Loucy (cell line): ENCODE data around the gene SH3RF3.

Source experiments
- H2AFZ ChIP-seq: fragments of 200-600 bp; sonication (generic); 2 replicates; pipeline ENCODE4 v1.6.0; 2016; ENCODE audit warnings: antibody characterized with exemption, mild to moderate bottlenecking, low read length, moderate library complexity
- H3F3A ChIP-seq: fragments of 200-600 bp; 2 replicates; pipeline ENCODE4 v1.6.0; 2016; ENCODE audit warnings: antibody characterized with exemption, low read depth, mild to moderate bottlenecking
- H3K27me3 ChIP-seq: fragments of 200-600 bp; sonication (generic); 2 replicates; pipeline ENCODE4 v1.6.1; 2014; ENCODE audit warnings: low read length, mild to moderate bottlenecking; ENCODE audit not compliant: insufficient read depth, poor library complexity, severe bottlenecking
- H3K36me3 ChIP-seq: fragments of 200-600 bp; sonication (generic); 2 replicates; pipeline ENCODE4 v1.6.1; 2016; ENCODE audit warnings: low read length; ENCODE audit not compliant: insufficient read depth
- H3K4me1 ChIP-seq: fragments of 200-600 bp; sonication (generic); 2 replicates; pipeline ENCODE4 v1.5.1; 2014; ENCODE audit warnings: low read length, mild to moderate bottlenecking; ENCODE audit not compliant: insufficient read depth, poor library complexity, severe bottlenecking
- H3K4me2 ChIP-seq: fragments of 200-600 bp; sonication (generic); 2 replicates; pipeline ENCODE4 v1.6.0; 2014; ENCODE audit warnings: antibody characterized with exemption, low read length, low read depth, mild to moderate bottlenecking; ENCODE audit not compliant: poor library complexity, severe bottlenecking
- H3K4me3 ChIP-seq: fragments of 200-600 bp; sonication (generic); 2 replicates; pipeline ENCODE4 v1.5.1; 2014; ENCODE audit warnings: low read length, mild to moderate bottlenecking, mixed read lengths; ENCODE audit not compliant: poor library complexity, severe bottlenecking
- H3K79me2 ChIP-seq: fragments of 200-600 bp; sonication (generic); 2 replicates; pipeline ENCODE4 v1.6.1; 2014; ENCODE audit warnings: low read length; ENCODE audit not compliant: insufficient read depth
- H3K9ac ChIP-seq: fragments of 200-600 bp; sonication (generic); 2 replicates; pipeline ENCODE4 v1.6.0; 2014; ENCODE audit warnings: mild to moderate bottlenecking, low read depth, low read length, moderate library complexity; ENCODE audit not compliant: poor library complexity, severe bottlenecking
- H3K9me2 ChIP-seq: fragments of 200-600 bp; sonication (generic); replicated peaks from 2 replicates; pipeline ENCODE4 v1.6.1; 2016; ENCODE audit warnings: low read depth, low read length, mixed read lengths
- H3K9me3 ChIP-seq: fragments of 200-600 bp; sonication (generic); 2 replicates; pipeline ENCODE4 v1.6.1; 2014; ENCODE audit warnings: mild to moderate bottlenecking, antibody characterized with exemption, low read length, low read depth; ENCODE audit not compliant: insufficient read depth
- H4K20me1 ChIP-seq: fragments of 200-600 bp; sonication (generic); 2 replicates; pipeline ENCODE4 v1.6.0; 2014; ENCODE audit warnings: antibody characterized with exemption, low read length, mild to moderate bottlenecking; ENCODE audit not compliant: insufficient read depth, poor library complexity, severe bottlenecking
- CTCF ChIP-seq: fragments of 200-600 bp; sonication (generic); conservative IDR thresholded peaks from 2 replicates; pipeline ENCODE4 v1.5.1; 2014; ENCODE audit warnings: mild to moderate bottlenecking, antibody characterized with exemption, low read length
- EZH2phosphoT487 ChIP-seq: fragments of 200-600 bp; IDR thresholded peaks from 2 replicates; pipeline ENCODE4 v1.6.1; 2018; ENCODE audit warnings: antibody characterized with exemption, mild to moderate bottlenecking, moderate library complexity, borderline replicate concordance

The SH3RF3 gene

GRCh38 chr2:109475531-109476210, 346.7 kb downstream of the SH3RF3 start:
- Histone ChIP-seq H3K9ac (peak overlapping the region; percentile 35), H3K9me3 (no peaks in the 10 kb centered on the region), H3K4me2 (peak overlapping the region; percentile 47), H3F3A (peaks cover 4% of the 10 kb centered on the region; the same call in 1 of the 2 replicates), H2AFZ (no peak overlapping the region), H3K79me2 (no peaks in the 10 kb centered on the region), H3K9me2 (no peaks in the 10 kb centered on the region), H3K27me3 (no peaks in the 10 kb centered on the region), H4K20me1 (no peaks in the 10 kb centered on the region), H3K36me3 (no peaks in the 10 kb centered on the region), H3K4me1 (peaks cover 77% of the 10 kb centered on the region), H3K4me3 (no peak overlapping the region)
- TF ChIP-seq CTCF = 0 out of 2 replicates have a peak, but pooled peaks have one; percentile 10
- no peak for TF ChIP-seq EZH2phosphoT487

GRCh38 chr2:109476641-109477441, 347.8 kb downstream of the SH3RF3 start:
- Histone ChIP-seq H4K20me1 (no peaks in the 10 kb centered on the region), H3K9me3 (no peaks in the 10 kb centered on the region), H3K4me2 (peak overlapping the region; percentile 47), H3K4me1 (peaks cover 65% of the 10 kb centered on the region), H3K79me2 (no peaks in the 10 kb centered on the region), H3K4me3 (no peak overlapping the region), H2AFZ (no peak overlapping the region), H3K27me3 (no peaks in the 10 kb centered on the region), H3F3A (no peaks in the 10 kb centered on the region), H3K36me3 (no peaks in the 10 kb centered on the region), H3K9me2 (no peaks in the 10 kb centered on the region), H3K9ac (peak overlapping the region; percentile 35)
- no peak for TF ChIP-seq CTCF
- no peak for TF ChIP-seq EZH2phosphoT487

GRCh38 chr2:109478906-109479493, 350.0 kb downstream of the SH3RF3 start:
- no peaks in the 10 kb centered on the region for H3K9me3 ChIP-seq
- no peaks in the 10 kb centered on the region for H3K36me3 ChIP-seq
- no peak for TF ChIP-seq EZH2phosphoT487
- TF ChIP-seq CTCF = no peak
- H3K9ac ChIP-seq = no peak overlapping the region
- no peaks in the 10 kb centered on the region for H4K20me1 ChIP-seq
- H3K4me2 ChIP-seq = no peak overlapping the region
- H2AFZ ChIP-seq = no peak overlapping the region
- no peaks in the 10 kb centered on the region for H3K79me2 ChIP-seq
- H3K27me3 ChIP-seq = no peaks in the 10 kb centered on the region
- no peaks in the 10 kb centered on the region for H3F3A ChIP-seq
- no peak overlapping the region for H3K4me3 ChIP-seq
- no peaks in the 10 kb centered on the region for H3K9me2 ChIP-seq
- H3K4me1 ChIP-seq = peaks cover 45% of the 10 kb centered on the region
